ENCODE data around the gene CAPN10. TPM values are rescaled to one million over a fixed set of nuclear protein-coding genes. Genes with fewer than 3 reads are reported as not detected.
"Not testable (repeated sequence)": the region's sequence is repeated elsewhere in the genome, so short reads cannot be mapped to it uniquely, and the experiment has no call there.

Gene CAPN10
- polyA plus RNA-seq, 5 donors: 18.0 to 33.9 (median 26.2) TPM

DNA sequence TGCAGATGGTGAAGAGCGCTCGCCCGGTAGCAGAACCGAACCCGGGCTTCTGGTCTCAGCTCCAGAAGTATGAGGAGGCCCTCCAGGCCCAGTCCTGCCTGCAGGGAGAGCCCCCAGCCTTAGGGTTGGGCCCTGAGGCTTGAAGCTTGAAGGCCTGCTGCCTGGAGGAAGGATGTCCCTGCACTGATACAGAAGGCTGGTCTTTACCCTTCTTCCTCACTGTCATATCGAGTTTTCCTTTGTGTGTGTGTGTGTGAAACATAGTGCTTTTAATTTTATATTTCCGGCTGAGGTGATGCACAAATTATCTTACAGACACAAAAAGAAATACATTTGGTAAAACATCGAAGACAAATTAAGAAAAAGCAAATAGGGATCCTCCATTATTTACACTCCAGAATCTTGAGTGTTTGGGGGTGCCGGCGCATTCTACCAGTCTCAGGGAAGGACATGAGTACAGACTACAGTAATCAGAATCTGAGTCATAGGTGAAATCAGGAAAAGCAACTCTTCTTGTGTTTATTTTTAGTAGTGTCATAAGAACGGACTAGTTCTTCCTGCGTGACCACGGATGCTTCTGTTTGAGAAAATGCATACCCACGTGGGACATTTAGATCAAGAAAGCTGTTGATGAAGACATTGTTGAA is 25.1 kb upstream of the CAPN10 start:
- no peak for DNase-seq

DNA sequence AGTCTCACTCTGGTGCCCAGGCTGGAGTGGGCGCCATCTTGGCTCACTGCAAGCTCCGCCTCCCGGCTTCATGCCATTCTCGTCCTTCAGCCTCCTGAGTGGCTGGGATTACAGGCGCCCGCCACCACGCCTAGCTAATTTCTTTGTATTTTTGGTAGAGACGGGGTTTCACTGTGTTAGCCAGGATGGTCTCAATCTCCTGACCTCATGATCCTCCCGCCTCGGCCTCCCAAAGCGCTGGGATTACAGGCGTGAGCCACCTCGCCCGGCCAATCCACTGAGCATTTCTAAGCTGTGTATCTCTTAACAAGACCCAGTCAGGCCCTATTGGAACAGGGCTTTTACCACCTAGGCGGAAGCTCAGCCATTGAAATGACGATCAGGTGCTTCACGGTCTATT is 23.3 kb upstream of the CAPN10 start:
- not testable (repeated sequence) for DNase-seq

DNA sequence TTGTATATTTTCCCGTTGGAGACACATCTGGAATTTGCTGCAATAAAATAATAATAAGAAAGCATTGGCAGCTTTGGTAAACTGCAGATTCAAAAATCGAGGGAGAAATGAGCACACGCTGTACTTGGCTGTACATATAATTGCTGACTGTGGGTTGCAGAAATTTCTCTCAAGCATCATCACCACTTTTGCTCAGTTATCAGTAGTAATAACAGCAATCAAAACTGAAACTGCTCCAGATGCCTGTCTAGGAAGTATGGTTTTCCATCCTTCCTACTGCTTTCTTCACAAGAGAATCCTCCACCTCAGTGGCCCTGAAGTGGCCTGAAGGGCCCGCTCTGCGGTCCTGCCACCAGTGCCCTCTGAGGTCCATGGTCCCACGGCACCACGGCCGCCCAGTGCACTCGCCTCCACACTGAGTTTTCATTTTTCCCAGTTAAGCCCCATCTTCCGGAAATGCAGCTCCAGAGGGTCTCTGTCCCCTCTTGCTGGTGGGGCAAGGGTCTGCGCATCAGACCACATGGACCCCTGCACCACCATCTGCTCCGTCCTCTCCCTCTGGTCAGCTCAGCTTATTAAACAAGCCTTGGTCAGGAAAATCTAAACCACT is 22.5 kb upstream of the CAPN10 start:
- DNase-seq: no peak

DNA sequence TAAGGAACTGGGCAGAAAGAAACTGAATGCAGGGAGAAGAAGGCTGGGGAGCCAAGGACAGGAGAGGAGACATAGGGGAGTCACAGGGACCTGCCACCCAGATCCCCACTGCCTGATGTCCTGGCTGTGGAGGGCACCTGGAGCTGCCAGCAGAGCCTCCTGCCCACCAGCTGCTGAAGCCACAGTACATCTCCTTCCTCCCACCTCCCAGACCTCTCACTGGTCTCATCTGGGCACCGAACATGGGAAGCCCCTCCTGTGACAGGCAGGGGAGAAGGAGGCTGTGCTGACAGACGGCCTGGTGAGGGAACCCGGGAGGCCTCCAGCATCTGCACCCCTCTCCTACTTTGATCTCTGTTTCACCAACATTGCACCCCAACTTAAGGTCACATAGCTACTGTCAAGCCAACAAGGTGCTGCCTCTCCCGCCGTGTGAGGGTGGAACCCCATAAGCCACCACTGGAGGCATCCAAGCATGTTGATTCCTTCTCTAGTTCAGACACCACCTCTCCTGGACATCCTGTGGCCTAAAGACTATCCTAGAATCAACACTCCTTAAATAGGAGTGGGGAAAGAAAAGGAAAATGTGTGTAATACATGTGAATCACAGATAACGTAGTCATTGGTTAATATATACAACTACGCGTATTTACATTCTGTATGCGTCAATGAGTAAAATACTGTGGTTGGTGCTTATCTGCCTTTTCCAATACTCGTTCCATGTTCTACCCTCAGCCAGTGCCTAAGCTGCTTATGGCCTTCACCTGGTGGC is 21.8 kb upstream of the CAPN10 start:
- no peak for DNase-seq

DNA sequence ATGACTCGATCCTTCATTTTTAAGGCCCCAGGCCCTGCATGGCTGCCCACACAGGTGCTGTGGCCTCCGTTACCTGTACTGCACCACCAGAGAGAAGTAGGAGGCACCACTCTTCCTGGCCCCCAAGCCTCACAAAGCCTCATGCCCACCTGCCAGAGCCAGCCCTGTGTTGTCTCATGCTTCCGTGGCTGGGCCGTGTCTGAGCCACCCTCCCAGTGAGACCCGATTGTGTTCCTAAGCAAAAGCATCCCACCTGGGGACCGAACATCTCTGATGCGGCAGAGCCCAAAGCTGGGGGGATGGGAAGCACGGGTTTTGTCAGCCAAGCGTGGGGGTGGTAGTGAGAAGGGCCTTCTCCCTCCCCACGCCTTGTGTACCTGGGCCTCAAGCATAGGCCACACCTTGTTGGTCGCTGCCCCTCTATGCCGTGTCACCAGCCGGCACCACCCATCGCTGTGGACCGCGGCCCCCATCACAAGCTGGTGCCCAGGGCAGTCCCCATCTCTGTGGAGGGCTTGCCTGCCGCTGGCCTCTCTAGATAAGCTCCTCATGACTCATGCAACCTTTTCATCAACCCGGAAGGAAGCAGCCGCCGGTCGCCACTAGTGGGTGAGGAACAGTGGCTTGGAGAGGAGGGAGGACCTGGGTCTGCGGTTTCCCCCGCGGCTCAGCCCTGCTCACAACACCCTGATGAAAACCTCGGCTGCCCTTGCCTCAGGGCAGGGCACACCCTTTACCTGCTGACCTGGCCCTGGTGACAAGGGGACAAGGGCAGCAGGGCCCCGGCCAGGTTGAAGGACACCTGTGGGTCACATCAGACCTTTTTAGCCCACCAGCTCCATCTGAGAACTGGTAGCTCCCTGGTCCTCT is 21.0 kb upstream of the CAPN10 start:
- no peak for DNase-seq

DNA sequence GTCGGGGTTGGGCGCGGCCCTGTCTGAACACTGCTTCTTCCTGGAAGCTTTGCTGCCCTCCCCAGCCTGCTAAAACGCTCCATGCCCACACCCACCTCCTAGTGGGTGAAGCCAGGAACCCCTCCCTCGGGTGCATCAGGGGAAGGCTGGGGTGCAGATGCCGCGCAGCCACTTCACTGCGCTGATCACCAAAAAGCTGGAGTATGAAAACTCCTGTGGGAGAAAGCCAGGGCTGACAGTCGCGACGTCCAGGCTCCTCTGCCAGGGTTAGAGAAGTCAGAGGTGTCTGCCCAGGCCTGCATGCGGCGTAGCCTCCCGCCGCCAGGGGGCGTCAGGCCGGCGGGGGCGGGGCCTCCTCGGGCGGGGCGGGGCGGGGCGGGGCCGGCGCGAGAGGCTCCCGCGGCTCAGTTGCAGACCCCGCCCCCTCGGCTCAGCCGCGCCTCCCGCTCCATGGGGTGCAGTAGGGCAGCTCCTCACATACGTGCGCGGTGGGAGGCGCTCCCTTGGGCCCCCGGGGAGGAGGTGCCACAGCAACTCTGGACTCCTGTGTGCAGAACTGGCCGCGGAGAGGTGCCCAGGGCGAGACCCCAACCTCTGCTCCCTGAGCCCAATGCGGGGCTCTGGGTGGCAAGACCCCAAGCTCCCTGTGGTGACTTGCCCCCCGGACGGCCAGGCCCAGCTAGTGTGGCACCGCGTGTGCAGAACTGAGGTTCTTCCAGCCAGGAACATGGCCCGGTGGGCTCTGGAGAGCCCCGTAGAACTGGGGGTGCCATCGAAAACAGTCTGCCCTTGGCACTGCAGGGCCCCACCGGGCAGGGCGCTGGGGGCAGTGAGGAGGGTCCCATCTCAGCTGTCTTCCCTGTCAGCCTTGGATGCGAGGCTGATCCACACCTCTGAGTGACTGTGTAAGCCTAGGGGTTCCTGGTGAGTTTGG is 20.1 kb upstream of the CAPN10 start:
- DNase-seq: peak; percentile 70 to 76

DNA sequence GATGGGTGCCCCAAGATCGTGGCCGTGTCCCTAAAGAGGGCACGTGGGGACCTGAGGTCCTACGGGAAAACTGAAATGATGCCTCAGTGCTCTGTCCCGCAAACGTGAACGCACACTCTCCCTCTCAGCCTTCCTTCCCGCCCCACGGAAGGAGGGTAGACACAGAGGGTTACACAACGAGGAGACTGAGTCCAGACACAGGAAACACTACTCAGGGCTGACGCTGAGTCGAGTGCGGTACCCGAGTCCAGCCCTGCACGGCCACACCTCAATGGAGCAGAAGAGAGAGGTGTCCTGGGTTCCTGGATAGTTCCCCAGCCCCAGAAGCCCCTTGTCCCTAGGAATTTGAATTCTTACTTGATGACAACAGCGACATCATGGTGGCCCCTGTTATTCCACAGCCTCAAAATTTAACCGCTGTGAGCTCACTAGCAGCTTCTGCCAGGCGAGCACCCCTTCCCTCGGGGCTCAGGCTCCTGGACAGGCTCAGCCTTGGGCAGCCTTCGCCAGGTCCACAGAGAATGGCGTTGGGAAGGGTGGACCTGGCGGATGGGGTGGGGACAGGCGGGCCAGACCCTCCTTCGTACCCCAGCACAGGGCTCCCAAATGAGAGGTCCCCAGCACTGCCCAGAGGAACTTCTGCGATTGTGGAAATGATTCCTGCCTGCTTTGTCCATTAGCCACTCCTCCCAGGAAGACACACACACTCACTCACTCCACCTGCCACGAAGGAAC is 19.2 kb upstream of the CAPN10 start:
- DNase-seq: no peak

DNA sequence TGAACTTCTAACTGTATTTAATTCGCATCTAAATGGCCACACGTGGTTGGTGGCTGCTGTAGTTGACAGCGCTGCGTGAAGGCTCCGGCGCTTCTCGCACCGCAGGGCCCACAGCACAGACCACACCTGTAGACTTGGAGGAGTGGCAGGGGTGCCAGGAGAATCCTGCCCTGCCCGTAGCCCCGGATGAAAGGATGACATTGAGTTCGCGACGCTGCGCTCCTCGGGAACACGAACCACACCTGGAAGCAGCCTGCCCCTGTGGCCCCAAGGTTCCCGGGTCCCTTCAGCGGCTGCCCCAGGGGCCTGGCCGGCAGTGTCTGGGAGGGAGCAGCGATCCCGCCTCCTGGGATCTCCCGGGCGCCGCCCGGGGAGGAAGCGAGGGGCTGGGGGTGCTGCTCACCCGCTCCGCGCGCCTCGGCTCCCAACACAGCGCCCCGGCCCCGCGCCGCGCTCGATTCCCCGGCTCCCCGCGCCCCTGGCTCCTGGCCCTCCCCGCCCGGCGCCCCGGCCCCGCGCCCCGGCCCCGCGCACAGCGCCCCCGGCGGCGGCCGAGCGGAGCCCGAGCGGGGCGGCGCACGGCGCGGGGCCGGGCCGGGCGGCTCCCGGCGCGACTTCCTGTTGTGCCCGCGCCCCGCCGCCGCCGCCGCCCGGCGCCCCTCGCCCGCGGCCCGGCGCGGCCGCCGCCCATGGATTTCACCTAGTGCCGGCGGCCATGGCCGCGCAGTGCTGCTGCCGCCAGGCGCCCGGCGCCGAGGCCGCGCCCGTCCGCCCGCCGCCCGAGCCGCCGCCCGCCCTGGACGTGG is 18.5 kb upstream of the CAPN10 start, which contains the start of gene RNPEPL1:
RNPEPL1 (plus strand) TSS at position 613 of the 806 bp plus-strand sequence; CDS start at position 716, 103 bp downstream.
- no peak for DNase-seq

DNA sequence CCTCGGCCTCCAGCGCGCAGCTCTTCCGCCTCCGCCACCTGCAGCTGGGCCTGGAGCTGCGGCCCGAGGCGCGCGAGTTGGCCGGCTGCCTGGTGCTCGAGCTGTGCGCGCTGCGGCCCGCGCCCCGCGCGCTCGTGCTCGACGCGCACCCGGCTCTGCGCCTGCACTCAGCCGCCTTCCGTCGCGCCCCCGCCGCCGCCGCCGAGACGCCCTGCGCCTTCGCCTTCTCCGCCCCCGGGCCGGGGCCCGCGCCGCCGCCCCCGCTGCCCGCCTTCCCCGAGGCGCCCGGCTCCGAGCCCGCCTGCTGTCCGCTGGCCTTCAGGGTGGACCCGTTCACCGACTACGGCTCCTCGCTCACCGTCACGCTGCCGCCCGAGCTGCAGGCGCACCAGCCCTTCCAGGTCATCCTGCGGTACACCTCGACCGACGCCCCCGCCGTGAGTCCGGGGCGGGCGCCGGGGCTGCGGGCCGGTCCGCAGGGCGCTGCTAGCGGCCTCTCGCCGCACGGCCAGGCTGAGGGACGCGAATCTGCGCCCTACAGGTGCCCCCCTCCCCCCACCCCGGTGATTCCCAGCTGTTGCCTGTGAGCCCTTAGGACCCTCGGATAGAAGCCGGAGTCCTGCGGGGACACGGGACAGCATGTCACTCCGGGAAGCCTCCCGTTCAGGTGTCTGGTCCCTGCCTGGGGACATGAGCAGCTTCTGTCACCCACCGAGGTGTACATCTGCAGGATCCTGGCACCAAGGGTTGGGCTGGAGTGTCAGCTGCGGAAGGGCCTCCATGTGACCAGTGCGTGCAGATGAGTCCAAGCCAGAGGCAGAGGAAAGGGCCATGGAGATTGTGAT is 17.6 kb upstream of the CAPN10 start:
- DNase-seq: peak; percentile 68

DNA sequence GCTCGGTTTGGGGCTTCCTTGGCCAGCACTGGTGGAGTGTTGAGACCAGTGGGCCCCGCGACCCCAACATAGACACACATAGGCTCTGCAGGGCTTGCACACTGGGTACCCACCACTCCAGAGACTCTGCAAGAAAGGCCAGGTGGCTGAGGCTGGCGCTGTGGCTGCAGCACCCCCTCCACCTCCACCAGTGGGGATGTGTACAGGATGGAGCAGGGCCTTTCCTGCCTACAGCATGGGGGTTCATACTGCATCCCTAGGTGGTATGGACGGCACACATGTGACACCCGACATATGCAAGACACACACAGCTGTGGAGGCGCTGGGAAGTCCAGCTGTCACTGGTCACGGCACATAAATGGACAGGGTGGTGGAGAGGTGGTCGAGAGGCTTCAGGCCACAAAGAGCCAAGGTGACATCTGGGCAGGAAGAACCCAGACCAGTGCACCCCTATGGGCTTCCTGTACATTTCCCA is 17.0 kb upstream of the CAPN10 start:
- DNase-seq: no peak

DNA sequence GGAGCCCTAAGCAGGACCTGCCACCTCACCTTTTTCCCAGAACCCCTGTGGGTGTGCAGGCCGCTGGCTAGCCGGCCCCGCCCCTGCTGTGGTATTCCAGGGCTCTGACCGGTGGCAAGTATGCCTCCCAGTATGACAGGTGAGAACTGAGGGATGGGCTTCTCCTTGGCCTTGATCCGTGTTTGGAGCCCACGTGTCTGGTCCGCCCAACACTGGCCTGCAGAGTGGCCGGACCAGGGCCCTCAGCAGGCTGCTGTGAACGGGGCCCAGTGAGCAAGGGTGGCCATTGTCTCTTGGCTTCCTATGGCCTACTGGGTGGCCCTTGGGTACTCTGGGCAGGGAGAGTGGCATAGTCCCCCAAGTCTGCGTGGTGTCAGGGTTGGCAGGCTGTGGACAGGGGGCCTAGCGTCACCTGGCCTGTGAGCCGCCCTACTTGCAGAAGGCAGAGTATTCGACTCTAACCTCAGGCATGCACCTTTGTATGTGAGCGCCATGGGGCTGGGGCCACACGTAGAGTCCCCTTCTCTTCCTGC is 16.5 kb upstream of the CAPN10 start:
- no peak for DNase-seq

DNA sequence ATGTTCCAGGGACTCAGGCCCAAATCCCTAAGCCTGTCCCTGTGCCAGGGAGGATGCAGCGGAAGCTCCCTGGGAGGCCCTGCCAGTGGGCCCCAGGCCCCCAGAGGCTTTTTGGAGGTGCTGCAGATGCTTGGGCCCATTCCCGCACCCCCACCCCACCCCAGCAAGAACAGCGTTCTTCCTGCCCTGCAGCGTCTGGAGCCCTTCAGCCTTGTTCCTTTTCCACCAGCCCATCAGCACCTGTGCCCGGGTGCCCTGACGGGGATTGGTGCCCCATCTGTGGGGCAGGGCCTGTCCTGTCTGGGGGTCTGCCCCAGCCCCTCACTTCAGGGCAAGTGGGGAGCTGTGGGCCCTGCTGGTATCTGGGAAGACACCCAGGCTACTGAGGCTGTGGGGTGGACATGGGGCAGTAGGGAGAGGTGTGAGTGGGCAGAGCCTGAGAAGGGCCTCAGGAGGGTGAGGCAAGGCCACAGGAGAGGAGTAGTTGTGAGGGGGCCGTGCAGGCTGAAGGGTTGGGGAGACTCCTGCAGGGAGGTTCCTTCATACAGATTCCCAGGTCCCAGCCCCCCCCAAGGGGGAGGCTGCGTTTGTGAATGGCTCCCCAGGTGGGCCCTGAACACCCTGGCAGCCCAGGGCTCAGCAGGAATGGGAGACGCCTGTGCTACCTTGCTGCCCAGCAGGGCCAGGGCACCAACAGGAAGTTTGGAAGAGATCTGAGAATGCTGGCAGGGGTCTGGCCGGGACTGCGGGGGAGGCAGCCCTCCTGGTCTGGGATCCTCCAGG is 15.8 kb upstream of the CAPN10 start:
- no peak for DNase-seq

DNA sequence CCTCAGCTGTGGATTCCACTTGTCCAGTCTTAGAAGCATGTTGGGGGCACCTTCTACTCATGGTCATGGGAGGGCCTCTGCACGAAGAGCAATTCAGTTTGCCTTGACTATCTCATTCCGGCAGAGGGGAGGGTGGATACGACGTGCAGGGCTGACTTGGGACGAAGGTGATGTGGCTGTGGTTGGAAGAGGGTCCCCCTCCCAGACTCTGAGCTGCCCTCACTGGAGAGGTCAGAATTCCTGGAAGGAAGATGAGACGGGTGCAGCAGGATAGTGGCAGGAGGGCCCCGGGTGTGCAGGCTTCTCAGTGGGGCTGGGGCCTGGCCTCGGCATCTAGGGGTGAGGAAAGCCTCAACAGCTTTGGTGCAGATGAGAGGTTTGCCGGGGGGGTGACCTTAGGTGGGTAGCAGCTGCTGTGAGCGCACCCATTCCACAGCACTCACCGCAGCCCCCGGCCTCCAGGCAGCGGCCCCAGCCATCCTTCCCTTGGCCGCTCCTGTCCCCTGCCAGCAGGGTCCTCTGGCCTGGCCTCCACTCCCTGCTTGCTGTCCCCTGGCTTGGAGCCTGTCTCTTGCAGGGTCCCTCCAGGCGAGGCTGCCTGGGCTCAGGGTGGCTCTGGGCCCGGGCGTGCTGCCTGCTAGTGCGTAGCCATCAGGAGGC is 15.1 kb upstream of the CAPN10 start:
- no peak for DNase-seq

DNA sequence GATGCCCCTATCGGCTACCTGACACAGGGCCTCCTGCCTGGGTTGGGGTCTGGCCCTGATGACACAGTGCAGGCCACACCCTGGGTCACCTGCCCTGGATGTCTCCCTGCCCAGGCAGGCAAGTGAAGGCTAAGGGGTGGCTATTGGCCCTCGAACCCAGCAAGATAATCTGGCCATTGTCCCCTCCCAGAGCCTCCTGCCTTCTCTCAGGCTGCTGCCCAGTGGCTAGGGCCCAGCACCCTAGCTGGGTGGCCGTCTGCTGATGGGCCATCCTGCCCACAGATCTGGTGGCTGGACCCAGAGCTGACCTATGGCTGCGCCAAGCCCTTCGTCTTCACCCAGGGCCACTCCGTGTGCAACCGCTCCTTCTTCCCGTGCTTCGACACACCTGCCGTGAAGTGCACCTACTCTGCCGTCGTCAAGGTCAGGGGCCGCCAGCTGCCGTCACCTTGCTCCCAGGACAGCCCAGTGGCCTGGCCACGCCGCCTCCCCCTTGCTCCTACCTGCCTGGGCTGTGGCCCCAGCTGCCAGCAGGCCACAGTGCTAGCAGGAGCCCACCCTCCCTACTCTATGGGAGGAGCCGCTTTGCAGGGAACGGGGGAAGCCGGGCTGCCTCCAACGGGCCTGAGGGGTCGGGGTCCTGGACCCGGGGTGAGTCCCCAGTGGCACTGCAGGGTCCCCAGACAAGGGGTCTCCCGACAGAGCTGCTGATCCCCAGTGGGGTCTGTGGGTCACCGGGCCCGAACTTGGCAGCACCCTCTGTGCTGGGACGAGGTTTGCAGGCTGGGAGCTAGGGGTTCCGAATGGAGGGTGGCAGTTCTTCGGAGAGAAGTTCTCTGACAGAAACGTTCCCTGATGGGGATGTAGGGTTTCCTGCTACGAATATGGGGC is 14.1 kb upstream of the CAPN10 start:
- DNase-seq: no peak

DNA sequence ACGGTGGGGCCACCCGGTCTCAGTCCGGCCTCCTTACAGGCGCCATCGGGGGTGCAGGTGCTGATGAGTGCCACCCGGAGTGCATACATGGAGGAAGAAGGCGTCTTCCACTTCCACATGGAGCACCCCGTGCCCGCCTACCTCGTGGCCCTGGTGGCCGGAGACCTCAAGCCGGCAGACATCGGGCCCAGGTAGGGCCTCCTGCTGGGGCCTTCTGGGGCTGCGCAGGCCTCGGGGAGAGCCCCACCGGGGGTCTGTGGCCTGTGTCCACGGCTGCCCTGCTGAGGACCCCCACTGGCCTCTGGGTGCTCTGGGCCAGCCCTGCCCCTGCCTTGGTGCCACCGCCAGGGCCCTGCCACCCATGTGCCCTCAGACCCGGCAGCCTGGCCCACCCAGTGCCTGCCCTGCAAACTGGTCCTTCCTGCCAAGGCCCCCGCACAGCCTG is 13.4 kb upstream of the CAPN10 start:
- DNase-seq: no peak
